Liver (tissue), 2 donors: Measurements from ENCODE around the gene ALDH8A1.

Experiments
- CTCF ChIP-seq: fragments of 150-350 bp; IDR thresholded peaks from 2 replicates; pipeline ENCODE4 v1.5.1; 2017; ENCODE audit warnings: improper control_type of control experiment, low read depth, low read length; ENCODE audit not compliant: missing input control
- MAX ChIP-seq: IDR thresholded peaks from 2 replicates; pipeline ENCODE4 v1.6.1; 2016; ENCODE audit warnings: antibody characterized with exemption
- YY1 ChIP-seq: IDR thresholded peaks from 2 replicates; pipeline ENCODE4 v1.6.1; 2016; ENCODE audit warnings: antibody characterized with exemption, mild to moderate bottlenecking
- donor health status: healthy.

GRCh38 chr6:134891633-134892032 lies 58.3 kb downstream of the ALDH8A1 start:
- TF ChIP-seq CTCF (no peak), MAX (no peak), YY1 (no peak)
